Stimulated activated CD4-positive, alpha-beta T cell treated with anti-CD3 and anti-CD28 coated beads, TNF-alpha, amount 100 ng/mL, for 24 hours (primary cell): Measurements from ENCODE around the gene PARP12.
"Not testable (repeated sequence)": the region's sequence is repeated elsewhere in the genome, so short reads cannot be mapped to it uniquely, and the experiment has no call there.

Experiments
- DNase-seq, 3 experiments: peaks; one replicate each; pipeline ENCODE4 v3.0.0-alpha.2; 2020; ENCODE audit warnings: low read depth in 3 of 3

PARP12 gene

DNA sequence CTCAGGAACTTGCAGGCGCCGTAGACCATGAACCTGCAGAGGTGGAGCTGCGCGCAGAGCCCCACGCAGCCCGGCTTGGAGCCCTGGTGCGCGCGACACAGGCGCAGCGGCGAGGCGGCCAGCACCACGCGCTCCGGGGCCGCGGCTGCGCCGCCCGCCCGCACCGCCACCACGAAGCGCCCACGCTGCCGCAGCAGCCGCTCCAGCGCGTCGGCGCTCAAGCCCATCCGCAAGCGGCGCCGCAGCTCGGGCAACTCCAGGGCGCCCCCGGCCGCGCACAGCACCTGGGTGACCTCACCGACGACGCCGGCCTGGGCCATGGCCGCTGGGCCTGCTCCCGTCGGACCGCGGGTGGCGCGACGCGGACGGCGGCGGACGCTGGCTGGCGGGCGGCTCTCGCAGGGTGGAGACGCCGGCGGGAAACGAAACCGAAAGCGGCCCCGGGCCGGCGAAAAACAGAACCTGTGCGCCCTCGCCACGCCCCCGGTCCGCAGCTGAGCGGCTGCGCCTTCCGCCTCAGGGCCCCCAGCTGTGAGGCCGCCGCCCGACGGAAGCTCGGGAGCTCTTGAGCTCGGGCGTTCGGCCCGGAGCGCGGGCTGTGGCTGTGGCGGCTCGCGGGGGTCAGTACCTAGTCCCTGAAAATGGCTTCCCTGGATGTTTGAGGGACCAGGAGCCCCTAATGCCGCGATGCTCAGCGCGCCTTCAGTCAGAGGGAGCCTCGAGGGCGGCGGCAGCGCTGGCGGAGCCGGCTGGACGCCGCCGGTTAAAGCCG lies at the start of gene PARP12:
Gene PARP12 (minus strand): TSS at position 424 of the 772 bp plus-strand sequence. CDS start 104 bp downstream, at position 320.
- peak; percentile 58 to 83 (median 68) for DNase-seq

- not testable (repeated sequence) for DNase-seq
Measured at GRCh38 chr7:140108777-140109176, 46.0 kb upstream of the PARP12 start.

GRCh38 chr7:140096459-140096858 lies 33.7 kb upstream of the PARP12 start:
- no peak for DNase-seq

DNA sequence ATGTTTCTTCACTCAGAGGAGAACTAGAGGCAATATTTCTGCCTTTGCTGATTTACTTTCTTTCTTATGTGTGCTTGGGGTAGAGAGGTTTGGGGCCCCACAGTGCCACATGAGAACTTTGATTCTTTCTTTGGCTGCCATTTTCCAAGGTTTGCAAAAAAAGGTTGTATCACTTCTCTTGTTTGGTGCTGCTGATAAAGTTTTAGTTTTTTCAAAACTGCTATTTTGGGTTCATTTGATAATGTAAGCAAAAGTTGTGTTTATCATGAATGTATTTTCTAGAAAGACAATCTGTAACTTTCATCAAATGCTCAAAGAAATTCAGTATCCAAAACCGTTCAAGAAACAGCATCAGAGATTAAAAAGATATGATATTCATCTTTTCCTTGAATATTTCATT lies 30.6 kb upstream of the PARP12 start:
- DNase-seq: no peak

DNA sequence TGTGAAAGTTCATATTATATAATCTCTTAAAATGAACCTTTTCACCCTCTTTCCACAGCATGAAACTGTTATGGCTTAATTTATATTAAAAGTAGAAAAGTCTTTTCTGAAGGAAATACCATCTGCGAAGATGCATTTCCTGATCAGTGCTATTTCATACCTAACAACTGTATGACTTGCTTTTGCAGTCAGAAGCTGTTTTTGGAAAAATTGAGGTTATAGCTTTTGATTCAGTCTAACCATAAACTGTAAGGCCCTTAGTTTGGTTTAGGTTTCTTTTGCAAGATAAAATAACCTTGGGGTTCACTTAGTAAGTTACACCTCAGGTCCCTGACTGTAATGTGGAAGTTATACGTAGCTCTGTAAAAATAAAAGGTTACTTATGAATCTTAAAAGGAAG lies 22.7 kb upstream of the PARP12 start:
- no peak for DNase-seq

DNA sequence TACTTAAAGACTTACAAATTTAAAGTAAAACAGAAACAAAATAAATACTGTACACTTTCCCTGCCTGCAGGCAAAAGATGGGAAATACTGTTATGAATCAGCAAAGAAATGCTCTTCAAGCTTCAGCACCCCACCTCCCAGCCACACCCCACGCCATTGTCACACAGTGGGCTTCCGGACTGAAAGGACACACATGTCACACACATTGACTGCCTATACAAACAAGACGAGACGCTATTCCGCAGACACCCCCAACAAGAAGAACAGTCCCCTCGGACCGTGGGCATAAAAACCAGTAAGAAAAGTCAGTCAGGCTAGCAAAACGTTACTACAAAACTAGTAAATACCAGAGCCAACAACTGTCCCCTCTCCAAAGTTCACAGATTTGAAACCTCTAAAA lies 22.2 kb upstream of the PARP12 start:
- DNase-seq: no peak

DNA sequence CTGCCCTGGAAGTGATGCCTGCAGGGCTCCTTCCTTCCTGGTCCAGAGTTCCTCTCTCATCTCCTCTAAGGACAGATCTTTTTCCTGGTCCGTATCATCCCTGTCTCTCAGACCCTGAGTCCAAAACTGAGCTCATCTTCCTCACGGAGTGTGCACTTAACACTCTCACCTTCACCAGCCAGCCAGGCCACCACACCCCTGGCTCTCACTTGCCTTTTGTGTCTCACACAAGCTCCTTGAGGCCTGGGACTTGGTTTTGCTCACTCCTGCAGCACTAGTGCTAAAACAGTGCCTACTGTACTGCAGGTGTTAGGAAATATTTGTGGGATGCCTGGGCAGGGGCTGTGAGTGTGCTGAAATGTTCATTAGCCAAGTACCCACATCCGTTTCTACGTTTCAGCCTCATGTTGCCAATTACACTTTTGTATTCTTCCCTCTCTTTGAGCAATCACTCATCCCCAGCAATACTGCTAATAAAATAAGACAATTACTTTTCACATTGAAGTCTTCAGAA lies 21.4 kb upstream of the PARP12 start:
- no peak for DNase-seq

DNA sequence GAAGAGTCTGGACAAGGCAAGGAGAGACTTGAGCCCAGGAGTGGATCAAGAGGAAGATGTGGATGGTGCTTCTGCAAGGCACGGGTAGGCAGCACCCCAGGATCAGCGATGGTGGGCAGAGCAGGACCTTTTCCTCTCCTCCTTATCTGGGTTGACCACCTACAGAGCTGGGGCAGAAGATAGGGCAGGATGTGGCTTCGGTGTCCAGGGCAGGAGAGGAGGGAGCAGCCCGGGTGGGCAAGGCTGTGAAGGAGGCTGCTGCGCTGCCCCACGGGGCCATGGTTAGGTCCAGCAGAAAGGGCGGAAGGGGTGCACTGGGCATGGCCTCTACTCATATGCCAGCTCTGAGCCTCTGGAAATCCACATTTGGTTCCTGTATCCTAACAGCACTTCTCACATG lies 20.0 kb upstream of the PARP12 start:
- no peak for DNase-seq

DNA sequence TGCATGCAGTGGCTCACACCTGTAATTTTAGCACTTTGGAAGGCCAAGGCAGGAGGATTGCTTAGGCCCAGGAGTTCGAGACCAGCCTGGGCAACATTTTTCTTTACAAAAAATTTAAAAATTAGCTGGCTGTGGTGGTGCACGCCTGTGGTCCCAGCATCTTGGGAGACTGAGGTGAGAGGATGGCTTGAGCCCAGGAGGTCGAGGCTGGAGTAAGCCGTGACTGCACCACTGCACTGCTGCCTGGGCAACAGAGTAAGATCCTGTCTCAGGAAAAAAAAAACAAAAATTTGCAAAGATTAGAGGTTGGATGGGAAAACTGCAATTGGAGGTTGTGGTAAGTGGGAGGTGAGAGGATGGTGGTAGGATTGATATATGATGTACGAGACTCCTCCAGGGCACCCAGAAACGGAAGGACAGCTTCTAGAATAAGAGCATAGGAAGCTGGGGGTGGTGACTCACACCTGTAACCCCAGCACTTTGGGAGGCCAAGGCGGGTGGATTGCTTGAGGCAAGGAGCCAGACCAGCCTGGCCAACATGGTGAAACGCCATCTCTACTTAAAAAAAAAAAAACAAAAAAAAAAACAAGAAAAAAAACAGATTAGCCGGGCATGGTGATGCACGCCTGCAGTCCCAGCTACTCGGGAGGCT lies 19.1 kb upstream of the PARP12 start:
- DNase-seq: no peak

- no peak for DNase-seq
Measured at GRCh38 chr7:140080919-140081318, 18.2 kb upstream of the PARP12 start.

DNA sequence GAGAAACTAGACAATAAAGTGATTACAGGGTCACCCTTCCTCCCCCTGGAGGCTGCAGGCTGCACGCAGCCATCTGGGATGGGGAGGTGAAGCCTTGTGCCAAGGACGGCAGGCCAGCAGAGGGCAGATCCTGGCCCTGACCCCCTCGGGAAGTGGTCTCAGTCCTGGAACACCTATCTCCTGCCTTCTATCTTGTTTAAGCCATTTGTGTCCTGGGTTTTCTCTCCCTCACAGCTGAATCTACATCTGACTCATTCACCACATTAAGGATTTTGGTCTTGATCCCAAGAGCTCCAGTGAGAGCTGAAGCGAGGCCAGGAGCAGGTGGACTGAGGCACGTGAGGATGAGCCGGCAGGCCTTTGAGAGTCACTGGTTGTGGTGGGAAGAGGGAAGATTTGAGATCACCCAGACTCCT lies 16.4 kb upstream of the PARP12 start:
- no peak for DNase-seq

GRCh38 chr7:140078392-140078791 lies 15.6 kb upstream of the PARP12 start:
- DNase-seq: no peak

GRCh38 chr7:140074780-140075179 lies 12.0 kb upstream of the PARP12 start:
- DNase-seq: no peak

- DNase-seq: no peak
Measured at GRCh38 chr7:140070546-140070945, 7.8 kb upstream of the PARP12 start.

- DNase-seq: no peak
Measured at GRCh38 chr7:140069298-140069949, 6.7 kb upstream of the PARP12 start.

GRCh38 chr7:140068033-140068432 lies 5.3 kb upstream of the PARP12 start:
- DNase-seq: no peak

DNA sequence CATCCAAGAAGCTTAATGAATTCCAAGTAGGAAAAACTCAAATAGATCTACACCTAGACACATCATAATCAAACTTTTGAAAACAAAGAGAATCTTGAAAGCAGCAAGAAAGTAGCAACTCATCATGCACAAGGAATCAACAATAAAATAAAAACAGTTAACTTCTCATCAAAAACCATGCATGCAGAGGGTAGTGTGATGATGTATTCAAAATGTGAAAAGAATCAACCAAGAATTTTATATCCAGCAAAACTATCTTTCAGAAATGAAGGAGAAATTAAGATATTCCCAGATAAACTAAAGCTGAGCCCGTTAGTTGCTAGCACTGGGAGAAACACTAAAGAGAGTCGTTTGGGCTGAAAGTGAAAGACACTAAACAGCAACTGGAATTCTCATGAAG lies 4.3 kb upstream of the PARP12 start:
- DNase-seq: no peak

- peak in 2 of 3 experiments; percentile 8 to 23 for DNase-seq
Measured at GRCh38 chr7:140062118-140062527, 628 bp downstream of the PARP12 start.

- DNase-seq: no peak
Measured at GRCh38 chr7:140061607-140061930, 1.2 kb downstream of the PARP12 start.

GRCh38 chr7:140060788-140061606 lies 1.8 kb downstream of the PARP12 start:
- no peak for DNase-seq

DNA sequence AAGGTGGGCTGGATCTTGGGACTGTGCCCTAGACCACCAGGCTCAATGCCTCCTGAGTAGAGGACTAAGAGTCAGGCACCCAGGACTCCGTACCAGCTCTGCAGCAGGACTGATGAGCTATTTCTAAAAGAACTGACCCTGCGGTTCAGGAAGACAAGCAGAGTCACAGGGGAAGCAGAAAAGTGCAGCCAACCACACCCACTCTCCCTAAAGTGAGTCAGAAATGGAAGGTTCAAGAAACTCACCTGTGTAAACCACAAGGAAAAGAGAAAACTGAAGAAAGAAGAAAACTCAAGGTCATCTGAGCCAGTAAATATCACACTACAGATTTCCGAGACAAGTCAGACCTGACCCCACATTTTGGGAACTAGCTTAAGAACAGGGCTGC lies 2.5 kb downstream of the PARP12 start:
- no peak for DNase-seq
